GM12892 (cell line): ENCODE results near the gene LOC128125822.

Source experiments
- POLR2A ChIP-seq: IDR thresholded peaks from 2 replicates; pipeline ENCODE4 v1.6.1; 2011; ENCODE audit warnings: low read depth, low read length, control low read depth
- TAF1 ChIP-seq: IDR thresholded peaks from 2 replicates; pipeline ENCODE4 v1.6.1; 2011; ENCODE audit warnings: low read depth, mild to moderate bottlenecking, control low read depth, low read length, borderline replicate concordance

DNA sequence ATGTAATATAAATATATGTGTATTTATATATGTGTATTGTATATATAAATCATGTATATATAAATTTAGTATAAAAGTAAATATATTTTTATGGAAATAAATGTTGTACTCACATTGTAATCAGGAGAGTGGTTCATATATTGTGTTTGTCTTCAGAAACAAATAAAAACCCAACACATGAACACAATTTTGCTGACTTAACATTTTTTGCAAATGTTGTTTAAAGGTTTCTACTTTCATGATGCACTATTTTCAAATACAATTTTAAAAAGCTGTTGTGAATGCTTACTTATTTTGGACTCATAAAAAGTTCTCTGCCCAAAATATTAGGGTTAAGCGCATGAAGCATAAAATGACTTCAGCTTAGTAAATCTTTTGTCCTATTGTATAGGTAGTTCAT is 39.3 kb downstream of the LOC128125822 start:
- TF ChIP-seq POLR2A (no peak), TAF1 (no peak)
